Neural progenitor cell (in vitro differentiated cells): ENCODE measurements around the gene CEP57. TPM values are rescaled to one million over a fixed set of nuclear protein-coding genes. Genes with fewer than 3 reads are reported as not detected.
"Not testable (repeated sequence)": the region's sequence is repeated elsewhere in the genome, so short reads cannot be mapped to it uniquely, and the experiment has no call there.

Experiments used
- DNase-seq: peaks from one replicate; pipeline ENCODE4 v3.0.0-alpha.2; 2016; ENCODE audit warnings: low spot score
- H2AFZ ChIP-seq: fragments of 200-600 bp; sonication (generic); replicated peaks from 2 replicates; pipeline ENCODE4 v1.6.1; 2016; ENCODE audit warnings: antibody characterized with exemption
- H3F3A ChIP-seq: fragments of 200-600 bp; sonication (generic); 2 replicates; pipeline ENCODE4 v1.6.1; 2016; ENCODE audit warnings: antibody characterized with exemption, low read depth
- H3K27ac ChIP-seq: fragments of 200-600 bp; sonication (generic); 2 replicates; pipeline ENCODE4 v1.5.1; 2016; ENCODE audit warnings: mild to moderate bottlenecking
- H3K27me3 ChIP-seq: fragments of 200-600 bp; sonication (generic); 2 replicates; pipeline ENCODE4 v1.6.1; 2016; ENCODE audit warnings: mild to moderate bottlenecking, moderate library complexity
- H3K36me3 ChIP-seq: fragments of 200-600 bp; sonication (generic); 2 replicates; pipeline ENCODE4 v1.5.1; 2016
- H3K4me1 ChIP-seq: fragments of 200-600 bp; sonication (generic); 2 replicates; pipeline ENCODE4 v1.6.1; 2016; ENCODE audit warnings: mixed run types
- H3K4me2 ChIP-seq: fragments of 200-600 bp; sonication (generic); 2 replicates; pipeline ENCODE4 v1.6.1; 2016
- H3K4me3 ChIP-seq: fragments of 200-600 bp; sonication (generic); 2 replicates; pipeline ENCODE4 v1.5.1; 2016
- H3K79me2 ChIP-seq: fragments of 200-600 bp; sonication (generic); 2 replicates; pipeline ENCODE4 v1.6.1; 2016; ENCODE audit warnings: low read depth
- H3K9ac ChIP-seq: fragments of 200-600 bp; sonication (generic); 2 replicates; pipeline ENCODE4 v1.6.1; 2016
- H3K9me3 ChIP-seq: fragments of 200-600 bp; sonication (generic); 2 replicates; pipeline ENCODE4 v1.5.1; 2016; ENCODE audit warnings: low read depth
- H4K20me1 ChIP-seq: fragments of 200-600 bp; sonication (generic); 2 replicates; pipeline ENCODE4 v1.6.1; 2016; ENCODE audit warnings: low read depth
- H3K27ac Mint-ChIP-seq: 3 replicates; pipeline ENCODE4 v1.8.0; 2021; ENCODE audit warnings: mixed read lengths
- H3K27me3 Mint-ChIP-seq: 2 replicates; pipeline ENCODE4 v1.8.0; 2022; ENCODE audit warnings: low read depth, mild to moderate bottlenecking, inconsistent platforms, moderate library complexity, mixed read lengths; ENCODE audit not compliant: insufficient read depth
- H3K36me3 Mint-ChIP-seq: 3 replicates; pipeline ENCODE4 v1.8.0; 2021; ENCODE audit warnings: mixed read lengths
- H3K4me1 Mint-ChIP-seq: 3 replicates; pipeline ENCODE4 v1.8.0; 2021; ENCODE audit warnings: mixed read lengths
- H3K4me3 Mint-ChIP-seq: 3 replicates; pipeline ENCODE4 v1.8.0; 2021; ENCODE audit warnings: mild to moderate bottlenecking, moderate library complexity, mixed read lengths
- H3K9me3 Mint-ChIP-seq: 3 replicates; pipeline ENCODE4 v1.8.0; 2020; ENCODE audit warnings: mixed read lengths
- CTCF ChIP-seq: fragments of 200-600 bp; sonication (generic); IDR thresholded peaks from 2 replicates; pipeline ENCODE4 v1.5.1; 2017; ENCODE audit warnings: antibody characterized with exemption, mild to moderate bottlenecking
- EZH2 ChIP-seq: fragments of 200-600 bp; sonication (generic); IDR thresholded peaks from 2 replicates; pipeline ENCODE4 v1.6.1; 2017; ENCODE audit warnings: antibody characterized with exemption, mild to moderate bottlenecking, moderate library complexity
- EZH2phosphoT487 ChIP-seq: fragments of 200-600 bp; sonication (generic); IDR thresholded peaks from 2 replicates; pipeline ENCODE4 v1.6.1; 2017; ENCODE audit warnings: antibody characterized with exemption
- total RNA-seq: library from RNA; depleted of rRNA; stranded (reverse); fragments of >200 nt; gene quantifications from 2 replicates; pipeline ENCODE4 v1.2.3, GENCODE V29; 2015; ENCODE audit warnings: low replicate concordance

CEP57 gene
- total RNA-seq, 1 donor from 2014 or later: 185 TPM

GRCh38 chr11:95805869-95806268 lies 15.6 kb downstream of the CEP57 start:
- peaks cover 7% of the 10 kb centered on the region for H3K9me3 ChIP-seq
- no peak overlapping the region for H3K9ac ChIP-seq
- no peaks in the 10 kb centered on the region for H3K27me3 Mint-ChIP-seq
- no peaks in the 10 kb centered on the region for H4K20me1 ChIP-seq
- H3K9me3 Mint-ChIP-seq: peaks cover 39% of the 10 kb centered on the region
- no peak overlapping the region for H3K27ac Mint-ChIP-seq
- H3K79me2 ChIP-seq: peaks cover 9% of the 10 kb centered on the region
- H3K4me2 ChIP-seq: no peak overlapping the region
- H3K4me1 ChIP-seq: no peaks in the 10 kb centered on the region
- H3K4me1 Mint-ChIP-seq: no peaks in the 10 kb centered on the region
- no peaks in the 10 kb centered on the region for H3F3A ChIP-seq
- no peak overlapping the region for H3K4me3 ChIP-seq
- no peaks in the 10 kb centered on the region for H3K27me3 ChIP-seq
- peaks cover 27% of the 10 kb centered on the region for H3K36me3 ChIP-seq
- H3K27ac ChIP-seq: no peak overlapping the region
- TF ChIP-seq CTCF (no peak), EZH2 (no peak), EZH2phosphoT487 (no peak)
- peaks cover 67% of the 10 kb centered on the region for H3K36me3 Mint-ChIP-seq
- no peak for DNase-seq
- H2AFZ ChIP-seq: no peak overlapping the region
- no peak overlapping the region for H3K4me3 Mint-ChIP-seq

- not testable (repeated sequence) for H3K27me3 Mint-ChIP-seq, H3K4me3 Mint-ChIP-seq, H3K27ac ChIP-seq, H3K4me3 ChIP-seq, H3K27me3 ChIP-seq, H3K4me1 ChIP-seq, H2AFZ ChIP-seq, H3K9ac ChIP-seq, H3K27ac Mint-ChIP-seq, H3K4me2 ChIP-seq, H3K9me3 ChIP-seq, DNase-seq, H3F3A ChIP-seq, H3K4me1 Mint-ChIP-seq, H4K20me1 ChIP-seq, H3K79me2 ChIP-seq
- peaks cover 67% of the 10 kb centered on the region for H3K36me3 Mint-ChIP-seq
- H3K9me3 Mint-ChIP-seq: peaks cover 39% of the 10 kb centered on the region
- peaks cover 27% of the 10 kb centered on the region for H3K36me3 ChIP-seq
Measured at GRCh38 chr11:95806464-95806863, 16.2 kb downstream of the CEP57 start.

- not testable (repeated sequence) for H3K27me3 ChIP-seq, DNase-seq, H3K27me3 Mint-ChIP-seq, H3K4me1 Mint-ChIP-seq, H3K4me1 ChIP-seq, H3K4me2 ChIP-seq, H3F3A ChIP-seq, H3K9ac ChIP-seq, H3K9me3 ChIP-seq, H4K20me1 ChIP-seq, H3K27ac ChIP-seq, H3K27ac Mint-ChIP-seq, H2AFZ ChIP-seq, H3K79me2 ChIP-seq, H3K4me3 ChIP-seq, H3K4me3 Mint-ChIP-seq
- H3K36me3 ChIP-seq: peaks cover 27% of the 10 kb centered on the region
- H3K36me3 Mint-ChIP-seq: peaks cover 61% of the 10 kb centered on the region
- H3K9me3 Mint-ChIP-seq: peaks cover 31% of the 10 kb centered on the region
Measured at GRCh38 chr11:95811052-95811451, 20.8 kb downstream of the CEP57 start.

GRCh38 chr11:95816037-95816436 lies 25.7 kb downstream of the CEP57 start:
- Histone ChIP-seq H3K4me1 (no peaks in the 10 kb centered on the region), H3F3A (peaks cover 4% of the 10 kb centered on the region), H4K20me1 (no peaks in the 10 kb centered on the region), H3K27ac (no peak overlapping the region), H3K4me3 (no peak overlapping the region), H3K4me2 (no peak overlapping the region), H3K36me3 (peaks cover 33% of the 10 kb centered on the region), H2AFZ (no peak overlapping the region), H3K9me3 (no peaks in the 10 kb centered on the region), H3K9ac (no peak overlapping the region), H3K79me2 (no peaks in the 10 kb centered on the region), H3K27me3 (no peaks in the 10 kb centered on the region)
- Mint-ChIP-seq H3K36me3 (peaks cover 53% of the 10 kb centered on the region), H3K9me3 (no peaks in the 10 kb centered on the region), H3K27ac (no peak overlapping the region), H3K27me3 (no peaks in the 10 kb centered on the region), H3K4me3 (no peak overlapping the region), H3K4me1 (no peaks in the 10 kb centered on the region)
- TF ChIP-seq EZH2phosphoT487 (no peak), CTCF (no peak), EZH2 (no peak)
- no peak for DNase-seq
